OCI-LY3 (cell line): Measurements from ENCODE around the gene STAT6.
A peak's percentile ranks its signal among the peaks of the same experiment; 100 is the strongest.

Experiments used
- H2AFZ ChIP-seq: fragments of 200-600, 300-600 bp; shearing (Covaris generic); 2 replicates; pipeline ENCODE4 v1.6.0; 2014; ENCODE audit warnings: antibody characterized with exemption, low read depth, low read length
- H3K27ac ChIP-seq: fragments of 200-600, 300-600 bp; sonication (generic); 2 replicates; pipeline ENCODE4 v1.5.1; 2014; ENCODE audit warnings: mild to moderate bottlenecking, low read length, moderate library complexity, mixed read lengths
- H3K27me3 ChIP-seq: fragments of 200-600, 300-600 bp; sonication (generic); 2 replicates; pipeline ENCODE4 v1.6.1; 2014; ENCODE audit warnings: low read depth, low read length, mixed read lengths
- H3K36me3 ChIP-seq: fragments of 200-600, 300-600 bp; sonication (generic); replicated peaks from 2 replicates; pipeline ENCODE3; 2014; ENCODE audit warnings: low read depth, low read length, mixed read lengths
- H3K4me1 ChIP-seq: fragments of 300-600, 200-600 bp; sonication (generic); 2 replicates; pipeline ENCODE4 v1.6.1; 2014; ENCODE audit warnings: low read length, mixed read lengths
- H3K4me2 ChIP-seq: fragments of 200-600, 300-600 bp; sonication (generic); 2 replicates; pipeline ENCODE4 v1.6.1; 2014; ENCODE audit warnings: low read length, mixed read lengths
- H3K4me3 ChIP-seq: fragments of 300-600, 200-600 bp; sonication (generic); 2 replicates; pipeline ENCODE4 v1.5.1; 2014; ENCODE audit warnings: antibody characterized with exemption, mild to moderate bottlenecking, low read length, moderate library complexity
- H3K79me2 ChIP-seq: fragments of 300-600, 200-600 bp; shearing (Covaris generic); 2 replicates; pipeline ENCODE4 v1.6.1; 2014; ENCODE audit warnings: mild to moderate bottlenecking, low read length, mixed read lengths
- H3K9ac ChIP-seq: fragments of 300-600, 200-600 bp; shearing (Covaris generic); 2 replicates; pipeline ENCODE4 v1.6.0; 2014; ENCODE audit warnings: mild to moderate bottlenecking, low read length, moderate library complexity
- H3K9me3 ChIP-seq: fragments of 200-600, 300-600 bp; shearing (Covaris generic); 2 replicates; pipeline ENCODE4 v1.6.1; 2014; ENCODE audit warnings: low read length, mixed read lengths; ENCODE audit not compliant: insufficient read depth
- H4K20me1 ChIP-seq: fragments of 200-600, 300-600 bp; sonication (generic); 2 replicates; pipeline ENCODE4 v1.6.1; 2016; ENCODE audit warnings: low read length, mixed read lengths; ENCODE audit not compliant: insufficient read depth
- CTCF ChIP-seq: fragments of 200-600, 300-600 bp; sonication (generic); IDR thresholded peaks from 2 replicates; pipeline ENCODE4 v1.5.1; 2014; ENCODE audit warnings: antibody characterized with exemption, low read length, low read depth
- EZH2phosphoT487 ChIP-seq: fragments of 200-600 bp; shearing (Covaris generic); IDR thresholded peaks from 2 replicates; pipeline ENCODE4 v1.6.1; 2018; ENCODE audit warnings: antibody characterized with exemption, mixed run types, low read depth

The STAT6 gene

GRCh38 chr12:57112492-57113294 lies 1.5 kb upstream of the STAT6 start:
- peak overlapping the region; percentile 99 for H3K9ac ChIP-seq
- peaks cover 15% of the 10 kb centered on the region for H3K4me1 ChIP-seq
- peak overlapping the region; percentile 96 for H3K27ac ChIP-seq
- H3K36me3 ChIP-seq = peaks cover 19% of the 10 kb centered on the region
- peaks cover 43% of the 10 kb centered on the region for H3K79me2 ChIP-seq
- H2AFZ ChIP-seq = peak overlapping the region; percentile 9; the same call in 1 of the 2 replicates
- TF ChIP-seq EZH2phosphoT487 (no peak), CTCF (peak; percentile 93)
- no peaks in the 10 kb centered on the region for H3K27me3 ChIP-seq
- peak overlapping the region; percentile 96 for H3K4me2 ChIP-seq
- peaks cover 22% of the 10 kb centered on the region for H4K20me1 ChIP-seq
- peak overlapping the region; percentile 88 for H3K4me3 ChIP-seq
- H3K9me3 ChIP-seq = no peaks in the 10 kb centered on the region

- Histone ChIP-seq H2AFZ (no peak overlapping the region), H3K27me3 (no peaks in the 10 kb centered on the region), H3K27ac (peak overlapping the region; percentile 96), H3K4me1 (peaks cover 15% of the 10 kb centered on the region), H3K79me2 (peaks cover 59% of the 10 kb centered on the region), H4K20me1 (peaks cover 33% of the 10 kb centered on the region), H3K4me3 (peak overlapping the region; percentile 88), H3K9me3 (no peaks in the 10 kb centered on the region), H3K36me3 (peaks cover 43% of the 10 kb centered on the region), H3K4me2 (peak overlapping the region; percentile 96), H3K9ac (peak overlapping the region; percentile 99)
- 0 out of 2 replicates have a peak, but pooled peaks have one; percentile 8 for TF ChIP-seq CTCF
- TF ChIP-seq EZH2phosphoT487 = no peak
Observed at GRCh38 chr12:57110104-57111030, 795 bp downstream of the STAT6 start.

GRCh38 chr12:57109207-57110103 lies 1.7 kb downstream of the STAT6 start:
- H3K27me3 ChIP-seq = no peaks in the 10 kb centered on the region
- TF ChIP-seq EZH2phosphoT487 (no peak), CTCF (no peak)
- H3K4me2 ChIP-seq = peak overlapping the region; percentile 96
- peaks cover 15% of the 10 kb centered on the region for H3K4me1 ChIP-seq
- H2AFZ ChIP-seq = no peak overlapping the region
- H3K9me3 ChIP-seq = no peaks in the 10 kb centered on the region
- H3K4me3 ChIP-seq = peak overlapping the region; percentile 88
- H4K20me1 ChIP-seq = peaks cover 35% of the 10 kb centered on the region
- peaks cover 52% of the 10 kb centered on the region for H3K36me3 ChIP-seq
- H3K79me2 ChIP-seq = peaks cover 59% of the 10 kb centered on the region
- peak overlapping the region; percentile 96 for H3K27ac ChIP-seq
- peak overlapping the region; percentile 99 for H3K9ac ChIP-seq
